Dermis blood vessel endothelial cell (primary cell): ENCODE results near the gene KMT2E. TPM values are rescaled to one million over a fixed set of nuclear protein-coding genes. Genes with fewer than 3 reads are reported as not detected.
A peak's percentile ranks its signal among the peaks of the same experiment; 100 is the strongest.

ENCODE experiments used
- DNase-seq: peaks from one replicate; pipeline ENCODE4 v3.0.0; 2010
- total RNA-seq: library from RNA; depleted of rRNA; stranded (reverse); fragments of >200 nt; gene quantifications from 2 replicates; pipeline ENCODE4 v1.2.3, GENCODE V29; 2014

Gene KMT2E
- total RNA-seq, 1 donor from 2014 or later: 155 TPM

GRCh38 chr7:105088456-105088855 is 74.5 kb downstream of the KMT2E start:
- DNase-seq: no peak

- DNase-seq: no peak
Observed at GRCh38 chr7:105094966-105095365, 81.0 kb downstream of the KMT2E start.

GRCh38 chr7:105096306-105096705 is 82.3 kb downstream of the KMT2E start:
- no peak for DNase-seq

GRCh38 chr7:105097619-105098018 is 83.6 kb downstream of the KMT2E start:
- DNase-seq: peak; percentile 70

GRCh38 chr7:105098863-105099515 is 85.0 kb downstream of the KMT2E start:
- peak; percentile 44 for DNase-seq

- DNase-seq: no peak
Observed at GRCh38 chr7:105101864-105102263, 87.9 kb downstream of the KMT2E start.

- DNase-seq: no peak
Observed at GRCh38 chr7:105102557-105103352, 88.8 kb downstream of the KMT2E start.

- DNase-seq: no peak
Observed at GRCh38 chr7:105105579-105105978, 91.6 kb downstream of the KMT2E start.

GRCh38 chr7:105106473-105106872 is 92.5 kb downstream of the KMT2E start:
- no peak for DNase-seq

- DNase-seq: no peak
Observed at GRCh38 chr7:105107458-105107857, 93.5 kb downstream of the KMT2E start.

- no peak for DNase-seq
Observed at GRCh38 chr7:105112440-105113418, 98.7 kb downstream of the KMT2E start.

- DNase-seq: no peak
Observed at GRCh38 chr7:105118612-105119600, 104.9 kb downstream of the KMT2E start.

- DNase-seq: no peak
Observed at GRCh38 chr7:105122619-105123018, 108.6 kb downstream of the KMT2E start.

GRCh38 chr7:105125745-105126144 is 111.7 kb downstream of the KMT2E start:
- no peak for DNase-seq

- DNase-seq: no peak
Observed at GRCh38 chr7:105126436-105126975, 112.5 kb downstream of the KMT2E start.

GRCh38 chr7:105127179-105127578 is 113.2 kb downstream of the KMT2E start:
- DNase-seq: no peak

- no peak for DNase-seq
Observed at GRCh38 chr7:105130048-105130447, 116.0 kb downstream of the KMT2E start.

- DNase-seq: no peak
Observed at GRCh38 chr7:105130580-105130979, 116.6 kb downstream of the KMT2E start.

GRCh38 chr7:105131033-105131656 is 117.1 kb downstream of the KMT2E start:
- DNase-seq: no peak

GRCh38 chr7:105131890-105132289 is 117.9 kb downstream of the KMT2E start:
- peak; percentile 29 for DNase-seq

- DNase-seq: no peak
Observed at GRCh38 chr7:105132335-105132734, 118.3 kb downstream of the KMT2E start.
